ENCODE measurements around the gene AIPL1.

AIPL1 gene

GRCh38 chr17:6465206-6466003 is 30.5 kb upstream of the AIPL1 start:
- no peak for DNase-seq (ENCODE audit: low read depth in 3 of 3)

- DNase-seq (ENCODE audit: low read depth in 3 of 3), result no peak
Observed at GRCh38 chr17:6464446-6465041, 29.6 kb upstream of the AIPL1 start.

DNA sequence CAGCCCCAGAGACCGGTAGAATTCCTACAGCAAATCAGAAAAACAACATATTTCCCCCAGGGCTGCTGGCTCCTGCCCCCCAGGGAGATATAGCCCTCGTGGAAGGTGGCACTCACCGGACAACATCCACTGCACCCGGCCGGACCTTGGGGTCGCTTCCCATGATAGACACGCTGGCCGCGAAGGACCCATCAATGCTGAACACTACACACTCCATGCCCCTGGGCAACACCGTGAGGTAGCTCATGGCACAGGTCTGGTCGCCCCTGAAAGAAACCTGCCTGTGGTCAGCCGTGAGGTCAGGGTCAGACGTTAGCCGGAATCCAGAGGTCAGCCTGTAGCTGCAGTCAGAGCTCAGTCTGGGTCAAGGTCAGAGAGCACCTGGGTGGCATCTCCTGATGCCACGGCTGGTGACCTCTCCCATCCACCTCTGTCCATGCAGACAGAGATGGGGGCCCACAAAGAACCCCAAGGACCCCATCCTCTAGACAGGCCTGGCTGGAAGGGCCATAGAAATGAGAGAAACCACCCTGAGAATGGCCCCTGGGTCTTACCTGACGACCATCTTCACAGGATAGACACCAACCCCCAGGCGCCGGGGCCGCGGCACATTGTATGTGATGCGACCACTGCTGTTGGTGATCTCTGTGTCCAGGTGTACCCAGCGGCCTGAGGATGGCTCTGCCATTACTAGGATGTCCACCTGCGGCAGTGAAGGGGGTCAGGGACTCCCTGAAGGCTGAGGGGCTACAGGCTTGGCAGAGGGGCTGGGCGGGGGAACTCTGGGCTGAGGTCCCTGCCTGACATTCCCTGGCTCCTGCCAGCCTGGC is 28.9 kb upstream of the AIPL1 start:
- DNase-seq (ENCODE audit: low read depth in 3 of 3), result no peak

GRCh38 chr17:6462692-6463091 is 27.8 kb upstream of the AIPL1 start:
- DNase-seq (ENCODE audit: low read depth in 3 of 3), result no peak

DNA sequence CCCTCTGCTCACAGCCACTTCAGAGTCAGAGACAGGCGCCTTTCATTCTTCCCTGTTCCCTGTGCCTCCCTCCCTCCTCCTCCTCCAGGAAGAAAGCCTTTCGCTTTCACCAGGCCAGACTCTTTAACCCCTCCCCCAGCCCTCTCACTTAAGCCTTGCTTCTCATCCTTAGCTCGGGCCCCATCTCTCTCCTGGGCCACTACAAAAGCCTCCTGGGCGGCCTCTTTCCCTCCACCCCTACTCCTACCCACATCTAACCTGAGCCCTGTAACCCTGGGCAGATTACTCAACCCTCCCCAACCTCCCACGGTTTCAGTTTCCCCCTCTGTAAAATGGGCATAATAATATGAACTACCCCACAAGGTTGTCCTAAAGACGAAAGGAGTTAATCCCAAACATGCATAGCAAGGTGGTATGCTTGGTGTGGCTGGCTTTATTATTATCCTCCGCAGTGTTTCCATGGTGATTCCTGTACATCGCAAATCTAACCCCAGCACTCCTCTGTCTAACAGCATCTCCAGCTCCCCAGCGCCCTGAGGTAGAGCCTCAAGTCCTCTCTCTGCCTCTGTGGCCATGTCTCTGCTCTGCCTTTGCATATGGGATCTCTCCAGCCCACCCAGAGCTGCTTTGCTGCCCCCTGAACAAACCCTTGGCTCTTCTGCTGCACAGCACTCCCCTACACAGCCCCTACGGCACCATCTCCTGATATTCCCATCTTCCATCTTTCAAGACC is 27.0 kb upstream of the AIPL1 start:
- DNase-seq (ENCODE audit: low read depth in 3 of 3), result no peak

DNA sequence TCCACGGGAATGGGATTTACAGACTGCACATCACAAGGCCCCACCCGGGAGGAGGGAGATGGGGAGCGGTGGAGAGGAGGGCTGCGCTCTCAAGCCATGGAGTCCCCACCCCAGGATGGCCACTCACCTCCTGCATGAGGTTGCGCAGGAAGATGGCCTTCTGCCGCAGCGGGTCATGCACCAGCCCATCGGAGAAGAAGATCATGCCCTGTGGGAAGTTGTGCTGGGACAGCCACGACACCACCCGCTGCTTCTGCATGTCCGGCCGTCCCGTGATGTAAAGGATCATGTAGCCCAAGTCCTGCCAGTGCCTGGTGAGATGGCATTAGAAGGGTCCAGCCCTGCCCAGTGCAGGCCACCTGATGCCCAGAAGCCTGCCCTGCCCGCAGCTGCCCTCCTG is 26.3 kb upstream of the AIPL1 start:
- DNase-seq (ENCODE audit: low read depth in 3 of 3), result no peak

GRCh38 chr17:6460531-6461161 is 25.7 kb upstream of the AIPL1 start:
- no peak for DNase-seq (ENCODE audit: low read depth in 3 of 3)

DNA sequence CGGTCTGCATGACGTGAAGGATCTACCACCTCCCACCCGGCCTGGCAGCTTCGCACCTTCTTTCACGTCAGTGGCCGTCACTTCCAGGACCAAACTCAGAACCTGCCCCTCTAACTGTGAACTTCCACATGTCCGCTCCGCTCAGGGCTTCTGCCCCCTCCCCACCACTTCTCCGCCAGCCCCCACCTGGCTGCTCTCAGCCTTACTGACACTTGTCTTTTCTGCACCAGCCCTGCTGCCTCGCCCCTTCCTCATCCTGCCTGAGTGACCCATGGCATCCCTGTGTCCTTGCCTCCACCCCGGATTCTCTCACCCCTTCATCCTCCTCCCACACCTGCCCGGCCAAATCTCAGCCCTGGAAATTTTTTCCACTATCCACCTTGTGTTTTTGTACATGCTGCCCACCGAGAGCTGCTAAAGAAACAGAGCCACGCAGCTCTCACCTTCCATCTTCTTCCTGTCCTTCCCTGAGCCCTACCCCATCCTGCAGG is 23.6 kb upstream of the AIPL1 start:
- no peak for DNase-seq (ENCODE audit: low read depth in 3 of 3)

- DNase-seq (ENCODE audit: low read depth in 3 of 3), result no peak
Observed at GRCh38 chr17:6457688-6458459, 23.0 kb upstream of the AIPL1 start.

DNA sequence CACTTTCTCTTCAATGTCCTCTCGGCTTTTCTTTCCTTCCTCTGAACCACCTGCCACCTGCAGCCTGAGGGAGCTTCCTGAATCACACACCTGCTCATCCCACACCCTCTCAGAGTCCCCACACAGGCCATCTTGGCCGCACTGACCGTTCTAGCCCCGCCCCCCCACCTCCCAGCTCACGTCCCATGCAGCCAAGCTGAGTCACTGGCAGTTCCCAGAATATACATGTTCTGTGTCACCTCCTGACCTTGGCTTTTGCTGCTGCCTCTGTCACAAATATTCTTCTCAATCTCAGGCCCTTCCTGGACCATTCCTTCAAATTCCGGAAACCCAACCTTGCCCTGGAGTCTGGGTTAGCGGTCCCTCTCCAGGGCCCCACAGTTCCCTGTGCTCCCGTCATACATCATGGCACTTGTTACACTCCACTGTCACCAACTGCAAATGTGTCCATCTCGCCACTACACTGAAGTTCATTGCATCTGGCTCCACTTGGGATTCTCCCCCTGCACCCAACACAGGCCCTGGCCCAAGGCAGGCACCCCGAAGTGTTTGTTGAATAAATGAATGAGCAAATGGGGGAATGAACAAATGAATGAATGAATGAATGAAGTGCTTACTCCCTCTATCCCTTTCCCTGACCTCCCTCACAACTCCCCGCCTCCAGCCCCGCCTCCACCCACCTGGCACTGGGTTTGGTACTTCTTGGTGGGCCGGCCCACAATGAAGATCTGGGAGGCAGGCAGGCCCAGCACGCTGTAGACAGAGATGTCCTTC is 22.2 kb upstream of the AIPL1 start:
- no peak for DNase-seq (ENCODE audit: low read depth in 3 of 3)

DNA sequence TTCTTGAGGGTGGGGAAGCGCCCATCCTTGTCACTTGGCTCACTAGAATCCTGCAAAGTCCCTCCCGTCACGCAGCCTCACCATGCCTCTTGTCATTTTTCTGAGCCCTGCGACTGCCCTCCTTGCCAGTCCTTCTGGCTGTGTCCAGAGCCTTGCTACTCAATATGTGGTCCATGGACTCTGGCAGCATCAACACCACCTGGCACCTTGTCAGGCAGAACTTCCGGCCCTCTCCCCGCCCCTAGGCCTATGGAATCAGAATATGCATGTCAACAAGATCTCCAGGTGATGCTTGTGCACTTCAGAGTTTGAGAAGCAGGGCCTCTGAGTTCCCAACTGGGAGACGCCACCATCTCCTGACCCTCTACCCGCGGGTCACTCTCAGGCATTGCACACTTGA is 21.4 kb upstream of the AIPL1 start:
- DNase-seq (ENCODE audit: low read depth in 3 of 3), result no peak

- DNase-seq (ENCODE audit: low read depth in 3 of 3), result no peak
Observed at GRCh38 chr17:6455321-6455705, 20.4 kb upstream of the AIPL1 start.

DNA sequence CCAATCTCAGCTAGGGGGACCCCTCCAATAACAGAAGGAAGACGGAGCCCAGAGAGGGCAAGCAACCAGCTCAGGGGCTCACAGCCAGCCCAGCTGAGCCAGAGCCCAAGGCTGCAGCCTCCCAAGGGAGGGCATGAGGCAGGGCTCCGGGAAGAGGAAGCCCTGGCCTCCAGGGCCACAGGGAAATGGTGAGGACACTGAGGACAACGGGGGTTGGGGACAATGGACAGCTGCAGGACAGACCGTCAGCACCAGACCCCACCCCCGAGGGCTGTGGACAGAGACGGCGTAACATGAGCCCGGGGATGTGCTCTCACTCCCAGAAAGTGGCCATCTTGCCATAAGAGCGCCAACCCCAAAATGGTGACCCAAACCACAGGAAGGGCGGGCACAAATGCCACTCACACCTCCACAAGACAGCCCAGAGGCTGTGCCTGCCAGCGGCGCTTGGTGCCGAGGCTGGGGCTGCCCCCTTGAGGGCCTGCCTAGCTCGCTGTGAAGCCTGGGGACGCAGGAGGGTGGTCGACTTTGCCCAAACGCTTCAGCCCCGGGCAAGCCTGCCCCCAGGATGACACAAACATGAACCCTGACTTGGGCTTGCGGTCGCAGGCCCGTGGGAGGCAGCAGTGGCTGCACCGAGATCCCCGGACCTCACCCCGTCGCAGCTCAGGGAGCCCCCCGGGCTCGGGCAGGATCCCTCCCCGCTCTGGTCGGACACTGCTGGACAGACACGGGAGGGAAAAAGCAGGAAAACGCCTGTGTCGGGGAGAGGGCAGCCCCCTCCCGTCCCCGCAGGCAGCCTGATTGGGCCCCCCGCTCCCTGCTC is 19.8 kb upstream of the AIPL1 start:
- no peak for DNase-seq (ENCODE audit: low read depth in 3 of 3)

GRCh38 chr17:6453279-6454024 is 18.5 kb upstream of the AIPL1 start:
- no peak for DNase-seq (ENCODE audit: low read depth in 3 of 3)

- DNase-seq (ENCODE audit: low read depth in 3 of 3), result no peak
Observed at GRCh38 chr17:6452471-6453266, 17.7 kb upstream of the AIPL1 start.

- DNase-seq (ENCODE audit: low read depth in 3 of 3), result no peak
Observed at GRCh38 chr17:6450926-6451832, 16.3 kb upstream of the AIPL1 start.

All from stimulated activated CD4-positive, alpha-beta T cell treated with anti-CD3 and anti-CD28 coated beads, TNF-alpha, amount 100 ng/mL, for 4 hours (primary cell).